A673 (cell line): ENCODE data around the gene OR14K1. TPM values are rescaled to one million over a fixed set of nuclear protein-coding genes. Genes with fewer than 3 reads are reported as not detected.
"Not testable (repeated sequence)": the region's sequence is repeated elsewhere in the genome, so short reads cannot be mapped to it uniquely, and the experiment has no call there.

Experiments
- BruUV-seq: library from RNA; stranded (reverse); fragments of 400-500 nt; replicated peaks from 2 replicates; lab custom pipeline; 2021; lab: Mats Ljungman, UMichigan
- CTCF ChIA-PET: fragments of 300-600 bp; sonication (Branson Sonifier 250); formaldehyde crosslinking; loops from one replicate; lab custom pipeline; 2022; ENCODE audit warnings: antibody characterized with exemption; lab: Charles Lee
- POLR2A ChIA-PET: fragments of 300-600 bp; sonication (Branson Sonifier 250); formaldehyde crosslinking; loops from one replicate; lab custom pipeline; 2022; ENCODE audit warnings: antibody characterized with exemption; ENCODE audit not compliant: low non-redundant PET; lab: Charles Lee
- DNase-seq: peaks from one replicate; pipeline ENCODE4 v3.0.0-alpha.2; 2015; ENCODE audit warnings: low spot score
- H3K27ac ChIP-seq: fragments of 200-600 bp; sonication (generic); 2 replicates; pipeline ENCODE4 v1.5.1; 2016; ENCODE audit warnings: mixed run types, low read depth, mild to moderate bottlenecking, mixed read lengths, antibody characterized with exemption, low read length; ENCODE audit not compliant: poor library complexity, severe bottlenecking
- H3K27me3 ChIP-seq: fragments of 200-600 bp; sonication (generic); replicated peaks from 2 replicates; pipeline ENCODE4 v1.6.1; 2017; ENCODE audit warnings: mixed run types, low read depth, mild to moderate bottlenecking, mixed read lengths, antibody characterized with exemption, low read length; ENCODE audit not compliant: insufficient read depth, poor library complexity
- H3K36me3 ChIP-seq: fragments of 200-600 bp; sonication (generic); 2 replicates; pipeline ENCODE4 v1.6.1; 2016; ENCODE audit warnings: mixed run types, mild to moderate bottlenecking, mixed read lengths, antibody characterized with exemption, low read length; ENCODE audit not compliant: insufficient read depth, poor library complexity, severe bottlenecking
- H3K4me1 ChIP-seq: fragments of 200-600 bp; sonication (generic); 2 replicates; pipeline ENCODE4 v1.6.1; 2017; ENCODE audit warnings: mixed run types, mild to moderate bottlenecking, mixed read lengths, antibody characterized with exemption, low read length; ENCODE audit not compliant: insufficient read depth, poor library complexity, severe bottlenecking
- H3K4me3 ChIP-seq: fragments of 200-600 bp; sonication (generic); 2 replicates; pipeline ENCODE4 v1.5.1; 2016; ENCODE audit warnings: low read depth, mixed run types, mild to moderate bottlenecking, mixed read lengths, low read length; ENCODE audit not compliant: poor library complexity, severe bottlenecking
- H3K9me3 ChIP-seq: fragments of 200-600 bp; sonication (generic); 2 replicates; pipeline ENCODE4 v1.6.1; 2016; ENCODE audit warnings: mixed run types, low read depth, mild to moderate bottlenecking, mixed read lengths, antibody characterized with exemption, low read length; ENCODE audit not compliant: poor library complexity, severe bottlenecking
- EZH2 ChIP-seq: fragments of 200-600 bp; sonication (generic); IDR thresholded peaks from 2 replicates; pipeline ENCODE4 v1.6.1; 2017; ENCODE audit warnings: borderline replicate concordance, low read depth, mild to moderate bottlenecking, mixed read lengths, antibody characterized with exemption, low read length; ENCODE audit not compliant: poor library complexity, severe bottlenecking
- intact Hi-C: fragments of 100-400 bp; cut with micrococcal nuclease; formaldehyde crosslinking; loops from one replicate; pipeline ENCODE4 v1.10.0; 2022; ENCODE audit not compliant: unreplicated experiment
- total RNA-seq: library from RNA; stranded (reverse); gene quantifications from 2 replicates; pipeline ENCODE4 v1.2.3, GENCODE V29; 2021
- TF ChIP-seq, protein P1 (sequence below): fragments of 300-800, 200-600 bp; sonication (generic); conservative IDR thresholded peaks from 2 replicates; pipeline ENCODE4 v1.5.1; 2017; ENCODE audit warnings: low read depth, mild to moderate bottlenecking, antibody characterized with exemption, low read length, moderate library complexity, mixed read lengths

The OR14K1 gene
- total RNA-seq, 1 experiment from 2014 or later = not detected

DNA sequence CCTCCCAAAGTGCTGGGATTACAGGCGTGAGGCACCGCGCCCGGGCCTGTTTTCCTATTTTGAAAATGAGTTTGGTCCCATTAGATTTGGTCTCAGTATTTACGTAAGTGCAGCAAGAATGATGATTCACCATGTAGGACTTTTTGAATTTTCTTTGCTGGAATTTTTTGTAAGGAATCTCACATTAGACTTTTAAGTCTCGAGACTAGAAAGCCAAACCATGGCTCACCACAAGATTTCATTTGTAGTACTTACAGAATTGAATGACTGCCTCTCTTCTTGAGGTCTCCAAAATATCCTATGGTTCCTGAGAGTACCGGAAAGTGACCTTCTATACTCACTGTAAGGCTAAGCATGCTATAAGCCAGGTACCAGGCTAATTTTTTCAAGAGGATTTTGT is 9.2 kb downstream of the OR14K1 start:
- TF ChIP-seq, protein P1, sequence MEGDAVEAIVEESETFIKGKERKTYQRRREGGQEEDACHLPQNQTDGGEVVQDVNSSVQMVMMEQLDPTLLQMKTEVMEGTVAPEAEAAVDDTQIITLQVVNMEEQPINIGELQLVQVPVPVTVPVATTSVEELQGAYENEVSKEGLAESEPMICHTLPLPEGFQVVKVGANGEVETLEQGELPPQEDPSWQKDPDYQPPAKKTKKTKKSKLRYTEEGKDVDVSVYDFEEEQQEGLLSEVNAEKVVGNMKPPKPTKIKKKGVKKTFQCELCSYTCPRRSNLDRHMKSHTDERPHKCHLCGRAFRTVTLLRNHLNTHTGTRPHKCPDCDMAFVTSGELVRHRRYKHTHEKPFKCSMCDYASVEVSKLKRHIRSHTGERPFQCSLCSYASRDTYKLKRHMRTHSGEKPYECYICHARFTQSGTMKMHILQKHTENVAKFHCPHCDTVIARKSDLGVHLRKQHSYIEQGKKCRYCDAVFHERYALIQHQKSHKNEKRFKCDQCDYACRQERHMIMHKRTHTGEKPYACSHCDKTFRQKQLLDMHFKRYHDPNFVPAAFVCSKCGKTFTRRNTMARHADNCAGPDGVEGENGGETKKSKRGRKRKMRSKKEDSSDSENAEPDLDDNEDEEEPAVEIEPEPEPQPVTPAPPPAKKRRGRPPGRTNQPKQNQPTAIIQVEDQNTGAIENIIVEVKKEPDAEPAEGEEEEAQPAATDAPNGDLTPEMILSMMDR = no peak
- TF ChIP-seq EZH2 = no peak
- Histone ChIP-seq H3K9me3 (peaks cover 22% of the 10 kb centered on the region), H3K27me3 (no peaks in the 10 kb centered on the region), H3K4me3 (no peak overlapping the region), H3K4me1 (no peaks in the 10 kb centered on the region), H3K27ac (no peak overlapping the region), H3K36me3 (no peaks in the 10 kb centered on the region)
- ChIA-PET POLR2A (no interaction called here), CTCF (no interaction called here)
- DNase-seq = no peak
- intact Hi-C loops = no loop called here
- no TSS peak for BruUV-seq

DNA sequence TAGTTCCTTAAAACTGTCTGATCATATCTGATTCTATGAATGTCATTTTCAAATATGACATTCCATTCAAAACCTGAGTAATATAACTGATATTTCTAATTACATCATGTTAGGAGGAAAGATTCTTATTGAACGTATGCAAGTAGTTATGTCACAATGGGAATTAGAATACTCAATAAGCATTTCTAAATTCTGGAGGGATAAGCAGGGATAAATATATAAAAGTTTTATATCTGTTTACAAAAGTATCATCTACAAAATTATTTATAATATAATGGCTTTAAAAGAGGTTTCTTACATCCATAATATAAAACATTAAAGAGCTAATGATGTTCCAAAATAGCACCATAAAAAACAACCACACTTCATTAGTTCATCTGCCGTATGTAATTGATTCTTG is 9.6 kb downstream of the OR14K1 start, which contains the start of gene OR14A2:
OR14A2 (minus strand) TSS at position 101 of the 400 bp plus-strand sequence.
- Histone ChIP-seq H3K4me1 (no peaks in the 10 kb centered on the region), H3K9me3 (peaks cover 22% of the 10 kb centered on the region), H3K27ac (no peak within 1 kb of the TSS), H3K36me3 (no peaks in the 10 kb centered on the region), H3K27me3 (no peaks in the 10 kb centered on the region), H3K4me3 (no peak within 1 kb of the TSS)
- TF ChIP-seq, protein P1 = no peak
- TF ChIP-seq EZH2 = no peak
- DNase-seq = no peak
- BruUV-seq = no TSS peak
- POLR2A ChIA-PET = no interaction called here
- intact Hi-C loops = no loop called here
- CTCF ChIA-PET = no interaction called here

DNA sequence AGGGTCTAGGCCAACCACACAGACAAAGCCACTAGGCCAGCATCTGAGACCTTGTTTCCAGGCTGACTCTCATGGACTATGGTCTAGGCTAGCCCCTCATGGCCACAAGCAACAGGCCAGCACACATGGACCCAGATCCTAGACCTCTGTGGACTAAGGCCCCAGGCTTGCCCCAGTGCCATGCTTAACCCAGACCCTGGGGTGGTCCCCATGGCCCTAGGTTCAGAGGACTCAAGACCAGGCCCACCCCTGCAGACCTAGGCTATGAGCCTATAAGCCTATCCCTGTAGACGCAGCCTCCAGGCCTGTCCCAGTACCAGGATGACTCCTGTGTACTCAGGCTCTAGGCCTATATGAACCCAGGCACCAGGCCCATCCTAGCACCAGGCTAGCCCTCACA is 11.5 kb downstream of the OR14K1 start:
- H3K4me1 ChIP-seq = no peaks in the 10 kb centered on the region
- no peaks in the 10 kb centered on the region for H3K27me3 ChIP-seq
- no TSS peak for BruUV-seq
- POLR2A ChIA-PET = no interaction called here
- no peak for TF ChIP-seq EZH2
- TF ChIP-seq, protein P1 = no peak
- no peak overlapping the region for H3K27ac ChIP-seq
- no peak overlapping the region for H3K4me3 ChIP-seq
- no peak for DNase-seq
- no peaks in the 10 kb centered on the region for H3K36me3 ChIP-seq
- intact Hi-C loops = no loop called here
- CTCF ChIA-PET = no interaction called here
- peaks cover 17% of the 10 kb centered on the region for H3K9me3 ChIP-seq

DNA sequence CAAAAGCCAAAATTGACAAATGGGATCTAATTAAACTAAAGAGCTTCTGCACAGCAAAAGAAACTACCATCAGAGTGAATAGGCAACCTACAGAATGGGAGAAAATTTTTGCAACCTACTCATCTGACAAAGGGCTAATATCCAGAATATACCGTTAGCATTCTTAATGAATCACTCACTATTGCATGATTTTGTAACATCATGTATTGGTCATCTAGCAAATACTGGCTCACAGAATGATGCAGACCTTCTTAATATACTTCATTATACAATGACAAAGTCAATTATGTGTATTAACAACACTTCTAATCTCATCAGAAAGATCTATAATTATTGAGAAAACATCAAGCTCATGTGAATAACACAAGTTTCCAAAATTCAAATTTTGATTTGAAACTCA is 15.9 kb downstream of the OR14K1 start:
- DNase-seq, H3K27ac ChIP-seq, H3K4me3 ChIP-seq, CTCF ChIA-PET, H3K9me3 ChIP-seq, intact Hi-C loops, H3K27me3 ChIP-seq, H3K36me3 ChIP-seq, BruUV-seq, POLR2A ChIA-PET, H3K4me1 ChIP-seq: not testable (repeated sequence)
